H1 (cell line): ENCODE results near the gene IKZF5. TPM values are rescaled to one million over a fixed set of nuclear protein-coding genes. Genes with fewer than 3 reads are reported as not detected.

ENCODE experiments used
- CBX5 ChIP-seq: fragments of 300-800, 300-1000 bp; sonication (generic); IDR thresholded peaks from 2 replicates; pipeline ENCODE4 v1.7.1; 2016; ENCODE audit warnings: antibody characterized with exemption, low read length, low read depth
- CHD2 ChIP-seq: IDR thresholded peaks from 2 replicates; pipeline ENCODE4 v1.6.1; 2012; ENCODE audit warnings: low read length, improper control_type of control experiment
- HDAC6 ChIP-seq: IDR thresholded peaks from one replicate; pipeline ENCODE4 v1.7.1; 2012; ENCODE audit warnings: low read depth, mild to moderate bottlenecking, inconsistent platforms, low read length, moderate library complexity
- NANOG ChIP-seq: IDR thresholded peaks from 2 replicates; pipeline ENCODE4 v1.6.1; 2011; ENCODE audit warnings: low read length, low read depth, mild to moderate bottlenecking, inconsistent platforms; ENCODE audit not compliant: insufficient read depth, poor library complexity, severe bottlenecking
- NRF1 ChIP-seq: IDR thresholded peaks from 2 replicates; pipeline ENCODE4 v1.6.1; 2011; ENCODE audit warnings: mild to moderate bottlenecking, low read depth, low read length, improper control_type of control experiment
- SRF ChIP-seq: IDR thresholded peaks from 2 replicates; pipeline ENCODE4 v1.6.1; 2011; ENCODE audit warnings: mild to moderate bottlenecking, low read depth, low read length, moderate library complexity
- polyA plus RNA-seq, 7 experiments: library from polyadenylated mRNA; depleted of rRNA in 3 of 7; stranded (reverse) in 5 of 7; unstranded in 2 of 7; fragments of >200 nt in 5 of 7; fragments of 200-250 nt in 2 of 7; gene quantifications; 1 replicate in 5 of 7; 2 replicates in 1 of 7; 4 replicates in 1 of 7; pipeline versions ENCODE4 v1.2.1 to v1.2.3, GENCODE V29; 2011 to 2013; ENCODE audit warnings: missing spikeins in 2 of 7, mixed read lengths in 2 of 7
- total RNA-seq: library from RNA; stranded (reverse); fragmentation: NEBNext Ultra II Directional; extraction: Animal tissue kit (Norgen Biotek cat#: 25700); gene quantifications from 2 replicates; pipeline ENCODE4 v1.2.1, GENCODE V29; 2021
- TF ChIP-seq, protein P1 (sequence below): IDR thresholded peaks from 2 replicates; pipeline ENCODE4 v1.6.1; 2012; ENCODE audit warnings: inconsistent platforms
- TF ChIP-seq, protein P2 (sequence below): IDR thresholded peaks from 2 replicates; pipeline ENCODE4 v1.6.1; 2011; ENCODE audit warnings: low read depth, mild to moderate bottlenecking, low read length; ENCODE audit not compliant: insufficient read depth

The IKZF5 gene
- total and polyA plus RNA-seq, 2 of the 8 experiments (the other 6 are each of a cell fraction or from before 2014, with no cell fraction given): 5.2 to 15.3 TPM

DNA sequence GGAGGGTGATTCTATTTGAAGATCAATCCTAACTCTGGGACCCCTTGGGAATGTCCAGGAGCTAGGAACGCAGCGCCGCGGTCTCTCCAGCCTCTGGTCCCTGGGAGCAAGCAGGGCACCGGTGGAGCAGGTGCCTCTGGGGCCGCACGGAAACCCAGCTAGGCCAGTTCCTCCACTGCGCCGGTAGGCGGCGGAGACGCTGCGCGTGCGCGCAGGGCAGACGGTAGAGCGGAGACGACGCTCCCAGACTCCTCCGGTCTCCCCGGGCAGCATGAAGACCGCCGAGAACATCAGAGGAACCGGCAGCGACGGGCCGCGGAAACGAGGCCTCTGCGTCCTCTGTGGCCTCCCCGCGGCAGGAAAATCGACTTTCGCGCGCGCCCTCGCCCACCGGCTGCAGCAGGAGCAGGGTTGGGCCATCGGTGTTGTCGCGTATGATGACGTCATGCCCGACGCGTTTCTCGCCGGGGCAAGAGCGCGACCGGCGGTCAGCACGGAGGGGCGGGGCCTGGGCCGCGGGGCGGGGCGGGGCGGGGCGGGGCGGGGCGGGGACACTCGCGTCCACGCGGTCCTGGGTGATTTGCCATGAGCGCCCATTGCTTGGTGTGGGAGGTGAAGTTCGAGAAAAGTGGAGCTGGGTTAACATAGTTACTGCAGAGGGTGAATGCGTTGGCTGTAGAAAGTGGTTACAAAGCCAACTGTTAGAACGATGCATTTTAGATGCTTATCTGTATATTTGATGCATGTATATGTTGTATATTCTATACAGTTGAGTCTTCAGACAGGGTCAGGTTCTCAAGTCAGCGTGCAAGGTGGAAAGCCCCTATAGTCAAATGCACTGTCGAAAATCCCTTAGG, 28.2 kb downstream of the IKZF5 start, which contains the start of gene PSTK (continued):
- no peak for TF ChIP-seq CBX5
- TF ChIP-seq SRF: peak; percentile 67
- TF ChIP-seq NANOG: no peak
- TF ChIP-seq HDAC6: no peak
- TF ChIP-seq, protein P1, sequence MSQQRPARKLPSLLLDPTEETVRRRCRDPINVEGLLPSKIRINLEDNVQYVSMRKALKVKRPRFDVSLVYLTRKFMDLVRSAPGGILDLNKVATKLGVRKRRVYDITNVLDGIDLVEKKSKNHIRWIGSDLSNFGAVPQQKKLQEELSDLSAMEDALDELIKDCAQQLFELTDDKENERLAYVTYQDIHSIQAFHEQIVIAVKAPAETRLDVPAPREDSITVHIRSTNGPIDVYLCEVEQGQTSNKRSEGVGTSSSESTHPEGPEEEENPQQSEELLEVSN: peak; percentile 83
- TF ChIP-seq, protein P2, sequence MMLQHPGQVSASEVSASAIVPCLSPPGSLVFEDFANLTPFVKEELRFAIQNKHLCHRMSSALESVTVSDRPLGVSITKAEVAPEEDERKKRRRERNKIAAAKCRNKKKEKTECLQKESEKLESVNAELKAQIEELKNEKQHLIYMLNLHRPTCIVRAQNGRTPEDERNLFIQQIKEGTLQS: peak; percentile 85
- peak; percentile 68 for TF ChIP-seq NRF1
- TF ChIP-seq CHD2: peak; percentile 59; the same call in 1 of the 2 replicates
